Measurements from ENCODE around the gene SLC22A23.

Gene SLC22A23

GRCh38 chr6:3489961-3490624 lies 33.2 kb upstream of the SLC22A23 start:
- Histone ChIP-seq H3K9ac (ENCODE audit: low read depth, low read length) (no peak overlapping the region), H3K4me3 (ENCODE audit: low read depth, low read length) (no peak overlapping the region), H3K9me3 (ENCODE audit: control insufficient read depth, insufficient read depth, low read length) (no peaks in the 10 kb centered on the region), H3K36me3 (ENCODE audit: control insufficient read depth, insufficient read depth, low read length) (no peaks in the 10 kb centered on the region), H3K4me1 (ENCODE audit: control insufficient read depth, insufficient read depth, low read length) (peaks cover 13% of the 10 kb centered on the region), H3K27ac (ENCODE audit: low read depth, low read length) (peak overlapping the region; percentile 88), H3K27me3 (ENCODE audit: control insufficient read depth, insufficient read depth, low read length) (no peaks in the 10 kb centered on the region)

GRCh38 chr6:3489027-3489757 lies 32.3 kb upstream of the SLC22A23 start:
- Histone ChIP-seq H3K9ac (ENCODE audit: low read depth, low read length) (no peak overlapping the region), H3K4me1 (ENCODE audit: control insufficient read depth, insufficient read depth, low read length) (peaks cover 13% of the 10 kb centered on the region), H3K27ac (ENCODE audit: low read depth, low read length) (peak overlapping the region; percentile 88), H3K9me3 (ENCODE audit: control insufficient read depth, insufficient read depth, low read length) (no peaks in the 10 kb centered on the region), H3K4me3 (ENCODE audit: low read depth, low read length) (no peak overlapping the region), H3K36me3 (ENCODE audit: control insufficient read depth, insufficient read depth, low read length) (no peaks in the 10 kb centered on the region), H3K27me3 (ENCODE audit: control insufficient read depth, insufficient read depth, low read length) (no peaks in the 10 kb centered on the region)

- H3K9ac ChIP-seq (ENCODE audit: low read depth, low read length), result no peak overlapping the region
- H3K27ac ChIP-seq (ENCODE audit: low read depth, low read length), result no peak overlapping the region
- no peaks in the 10 kb centered on the region for H3K27me3 ChIP-seq (ENCODE audit: control insufficient read depth, insufficient read depth, low read length)
- no peak overlapping the region for H3K4me3 ChIP-seq (ENCODE audit: low read depth, low read length)
- H3K9me3 ChIP-seq (ENCODE audit: control insufficient read depth, insufficient read depth, low read length), result peaks cover 4% of the 10 kb centered on the region
- peaks cover 20% of the 10 kb centered on the region for H3K4me1 ChIP-seq (ENCODE audit: control insufficient read depth, insufficient read depth, low read length)
- no peaks in the 10 kb centered on the region for H3K36me3 ChIP-seq (ENCODE audit: control insufficient read depth, insufficient read depth, low read length)
These were observed 28.1 kb upstream of the SLC22A23 start for GRCh38 chr6:3484946-3485345.

DNA sequence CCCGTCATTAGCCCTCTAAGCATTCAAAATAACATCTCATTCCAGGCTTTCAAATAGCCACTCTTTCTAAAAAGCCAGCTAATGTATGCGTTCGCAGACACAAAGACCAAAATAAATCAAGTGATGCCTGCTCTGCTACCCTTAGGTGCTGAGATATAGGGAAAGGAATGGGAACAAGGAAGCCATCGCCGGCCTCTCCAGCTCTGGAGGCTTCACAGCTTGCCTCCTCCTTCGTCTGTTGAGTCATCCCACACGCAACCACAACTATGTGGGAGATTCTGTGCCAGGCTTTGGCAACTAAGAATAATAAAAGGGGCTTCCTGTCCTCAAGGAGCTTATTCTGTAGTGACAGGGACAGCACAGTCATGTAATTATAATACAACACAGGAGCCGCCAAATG lies 27.3 kb upstream of the SLC22A23 start:
- Histone ChIP-seq H3K4me3 (ENCODE audit: low read depth, low read length) (no peak overlapping the region), H3K36me3 (ENCODE audit: control insufficient read depth, insufficient read depth, low read length) (no peaks in the 10 kb centered on the region), H3K27me3 (ENCODE audit: control insufficient read depth, insufficient read depth, low read length) (no peaks in the 10 kb centered on the region)

GRCh38 chr6:3483675-3484074 lies 26.8 kb upstream of the SLC22A23 start:
- Histone ChIP-seq H3K27me3 (ENCODE audit: control insufficient read depth, insufficient read depth, low read length) (no peaks in the 10 kb centered on the region), H3K27ac (ENCODE audit: low read depth, low read length) (no peak overlapping the region), H3K4me1 (ENCODE audit: control insufficient read depth, insufficient read depth, low read length) (peaks cover 10% of the 10 kb centered on the region), H3K9me3 (ENCODE audit: control insufficient read depth, insufficient read depth, low read length) (peaks cover 7% of the 10 kb centered on the region), H3K9ac (ENCODE audit: low read depth, low read length) (no peak overlapping the region), H3K4me3 (ENCODE audit: low read depth, low read length) (no peak overlapping the region), H3K36me3 (ENCODE audit: control insufficient read depth, insufficient read depth, low read length) (no peaks in the 10 kb centered on the region)

More for the DNA sequence above, 27.3 kb upstream of the SLC22A23 start:
- Histone ChIP-seq H3K27ac (ENCODE audit: low read depth, low read length) (no peak overlapping the region), H3K4me1 (ENCODE audit: control insufficient read depth, insufficient read depth, low read length) (peaks cover 13% of the 10 kb centered on the region), H3K9me3 (ENCODE audit: control insufficient read depth, insufficient read depth, low read length) (peaks cover 7% of the 10 kb centered on the region), H3K9ac (ENCODE audit: low read depth, low read length) (no peak overlapping the region)

GRCh38 chr6:3482869-3483268 lies 26.0 kb upstream of the SLC22A23 start:
- no peaks in the 10 kb centered on the region for H3K36me3 ChIP-seq (ENCODE audit: control insufficient read depth, insufficient read depth, low read length)
- no peaks in the 10 kb centered on the region for H3K27me3 ChIP-seq (ENCODE audit: control insufficient read depth, insufficient read depth, low read length)
- no peak overlapping the region for H3K27ac ChIP-seq (ENCODE audit: low read depth, low read length)
- H3K4me1 ChIP-seq (ENCODE audit: control insufficient read depth, insufficient read depth, low read length), result peaks cover 10% of the 10 kb centered on the region
- H3K9ac ChIP-seq (ENCODE audit: low read depth, low read length), result no peak overlapping the region
- H3K4me3 ChIP-seq (ENCODE audit: low read depth, low read length), result no peak overlapping the region
- peaks cover 7% of the 10 kb centered on the region for H3K9me3 ChIP-seq (ENCODE audit: control insufficient read depth, insufficient read depth, low read length)

DNA sequence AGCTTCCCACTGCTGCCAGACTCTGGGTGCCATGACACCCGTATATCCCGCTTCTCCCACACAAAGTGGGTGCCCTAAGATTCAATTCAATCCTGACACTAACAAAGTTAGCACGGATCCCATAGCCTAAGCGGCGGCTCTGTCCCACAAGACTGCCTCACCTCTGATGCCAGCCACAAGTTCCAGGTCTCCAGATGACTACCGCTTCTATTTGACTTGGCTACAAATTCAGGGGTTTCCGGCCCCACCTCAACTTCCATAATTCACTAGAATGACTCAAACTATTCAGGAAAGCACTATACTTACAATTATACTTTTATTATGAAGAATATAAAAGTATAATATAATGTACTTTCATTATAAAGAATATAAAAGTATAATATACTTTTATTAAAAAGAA lies 24.8 kb upstream of the SLC22A23 start:
- Histone ChIP-seq H3K9me3 (ENCODE audit: control insufficient read depth, insufficient read depth, low read length) (peaks cover 7% of the 10 kb centered on the region), H3K27ac (ENCODE audit: low read depth, low read length) (no peak overlapping the region), H3K36me3 (ENCODE audit: control insufficient read depth, insufficient read depth, low read length) (no peaks in the 10 kb centered on the region), H3K4me3 (ENCODE audit: low read depth, low read length) (no peak overlapping the region), H3K4me1 (ENCODE audit: control insufficient read depth, insufficient read depth, low read length) (peaks cover 13% of the 10 kb centered on the region), H3K27me3 (ENCODE audit: control insufficient read depth, insufficient read depth, low read length) (no peaks in the 10 kb centered on the region), H3K9ac (ENCODE audit: low read depth, low read length) (no peak overlapping the region)

GRCh38 chr6:3480009-3480408 lies 23.2 kb upstream of the SLC22A23 start:
- Histone ChIP-seq H3K9ac (ENCODE audit: low read depth, low read length) (no peak overlapping the region), H3K27ac (ENCODE audit: low read depth, low read length) (no peak overlapping the region), H3K9me3 (ENCODE audit: control insufficient read depth, insufficient read depth, low read length) (peaks cover 7% of the 10 kb centered on the region), H3K4me1 (ENCODE audit: control insufficient read depth, insufficient read depth, low read length) (peaks cover 13% of the 10 kb centered on the region), H3K36me3 (ENCODE audit: control insufficient read depth, insufficient read depth, low read length) (no peaks in the 10 kb centered on the region), H3K4me3 (ENCODE audit: low read depth, low read length) (no peak overlapping the region), H3K27me3 (ENCODE audit: control insufficient read depth, insufficient read depth, low read length) (no peaks in the 10 kb centered on the region)

DNA sequence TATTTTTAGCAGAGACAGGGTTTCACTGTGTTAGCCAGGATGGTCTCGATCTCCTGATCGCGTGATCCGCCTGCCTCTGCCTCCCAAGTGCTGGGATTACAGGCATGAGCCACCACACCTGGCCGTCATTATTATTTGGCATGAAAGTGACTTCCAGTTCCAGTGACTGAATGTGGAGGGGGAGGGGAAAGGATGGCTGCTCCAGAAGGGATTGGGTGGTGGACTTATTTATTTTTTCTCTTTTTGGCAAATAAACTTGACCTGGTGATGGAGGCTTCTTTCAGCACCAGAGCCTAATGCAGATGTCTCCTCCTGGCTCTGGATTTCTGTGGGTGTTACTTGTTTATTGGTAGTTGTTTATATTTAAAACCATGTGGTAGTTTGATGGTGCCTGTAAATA lies 16.9 kb upstream of the SLC22A23 start:
- no peak overlapping the region for H3K27ac ChIP-seq (ENCODE audit: low read depth, low read length)
- no peaks in the 10 kb centered on the region for H3K9me3 ChIP-seq (ENCODE audit: control insufficient read depth, insufficient read depth, low read length)
- no peak overlapping the region for H3K9ac ChIP-seq (ENCODE audit: low read depth, low read length)
- H3K27me3 ChIP-seq (ENCODE audit: control insufficient read depth, insufficient read depth, low read length), result no peaks in the 10 kb centered on the region
- no peak overlapping the region for H3K4me3 ChIP-seq (ENCODE audit: low read depth, low read length)
- H3K36me3 ChIP-seq (ENCODE audit: control insufficient read depth, insufficient read depth, low read length), result no peaks in the 10 kb centered on the region
- H3K4me1 ChIP-seq (ENCODE audit: control insufficient read depth, insufficient read depth, low read length), result peaks cover 3% of the 10 kb centered on the region; the same call in 1 of the 2 replicates

GRCh38 chr6:3471711-3472110 lies 14.9 kb upstream of the SLC22A23 start:
- Histone ChIP-seq H3K9ac (ENCODE audit: low read depth, low read length) (no peak overlapping the region), H3K27ac (ENCODE audit: low read depth, low read length) (no peak overlapping the region), H3K36me3 (ENCODE audit: control insufficient read depth, insufficient read depth, low read length) (no peaks in the 10 kb centered on the region), H3K27me3 (ENCODE audit: control insufficient read depth, insufficient read depth, low read length) (no peaks in the 10 kb centered on the region), H3K9me3 (ENCODE audit: control insufficient read depth, insufficient read depth, low read length) (no peaks in the 10 kb centered on the region), H3K4me1 (ENCODE audit: control insufficient read depth, insufficient read depth, low read length) (peaks cover 4% of the 10 kb centered on the region; the same call in 1 of the 2 replicates), H3K4me3 (ENCODE audit: low read depth, low read length) (no peak overlapping the region)

DNA sequence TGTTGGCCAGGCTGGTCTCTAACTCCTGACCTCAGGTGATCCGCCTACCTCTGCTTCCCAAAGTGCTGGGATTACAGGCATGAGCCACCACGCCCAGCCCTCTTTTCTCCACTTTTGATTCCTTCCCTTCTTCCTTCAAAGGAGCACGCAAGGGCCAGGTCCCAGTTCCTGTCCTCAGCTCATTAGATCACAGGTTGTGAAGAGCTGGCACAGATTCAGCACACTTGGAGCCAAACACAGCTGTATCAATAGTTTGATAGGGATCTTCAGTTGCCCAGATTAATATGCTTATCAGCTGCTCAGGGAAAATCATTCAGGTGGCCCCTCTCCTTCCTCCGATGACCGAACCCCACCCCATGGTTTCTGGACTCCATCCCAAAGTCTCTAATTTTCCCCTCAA lies 14.4 kb upstream of the SLC22A23 start:
- no peak overlapping the region for H3K27ac ChIP-seq (ENCODE audit: low read depth, low read length)
- H3K36me3 ChIP-seq (ENCODE audit: control insufficient read depth, insufficient read depth, low read length), result no peaks in the 10 kb centered on the region
- no peak overlapping the region for H3K9ac ChIP-seq (ENCODE audit: low read depth, low read length)

More for the DNA sequence above, 14.4 kb upstream of the SLC22A23 start:
- no peak overlapping the region for H3K4me3 ChIP-seq (ENCODE audit: low read depth, low read length)
- no peaks in the 10 kb centered on the region for H3K9me3 ChIP-seq (ENCODE audit: control insufficient read depth, insufficient read depth, low read length)
- H3K27me3 ChIP-seq (ENCODE audit: control insufficient read depth, insufficient read depth, low read length), result no peaks in the 10 kb centered on the region
- H3K4me1 ChIP-seq (ENCODE audit: control insufficient read depth, insufficient read depth, low read length), result peaks cover 9% of the 10 kb centered on the region; the same call in 1 of the 2 replicates

Data from HUES48 (cell line).